HL-60 (cell line): ENCODE data around the gene NPAS2.

ENCODE experiments used
- POLR2AphosphoS5 ChIP-seq: IDR thresholded peaks from 2 replicates; pipeline ENCODE4 v1.6.1; 2012; ENCODE audit warnings: low read depth
- TF ChIP-seq, protein P1 (sequence below): IDR thresholded peaks from one replicate; pipeline ENCODE4 v1.5.1; 2011; ENCODE audit warnings: low read length, control low read depth, inconsistent platforms; ENCODE audit not compliant: insufficient read depth

DNA sequence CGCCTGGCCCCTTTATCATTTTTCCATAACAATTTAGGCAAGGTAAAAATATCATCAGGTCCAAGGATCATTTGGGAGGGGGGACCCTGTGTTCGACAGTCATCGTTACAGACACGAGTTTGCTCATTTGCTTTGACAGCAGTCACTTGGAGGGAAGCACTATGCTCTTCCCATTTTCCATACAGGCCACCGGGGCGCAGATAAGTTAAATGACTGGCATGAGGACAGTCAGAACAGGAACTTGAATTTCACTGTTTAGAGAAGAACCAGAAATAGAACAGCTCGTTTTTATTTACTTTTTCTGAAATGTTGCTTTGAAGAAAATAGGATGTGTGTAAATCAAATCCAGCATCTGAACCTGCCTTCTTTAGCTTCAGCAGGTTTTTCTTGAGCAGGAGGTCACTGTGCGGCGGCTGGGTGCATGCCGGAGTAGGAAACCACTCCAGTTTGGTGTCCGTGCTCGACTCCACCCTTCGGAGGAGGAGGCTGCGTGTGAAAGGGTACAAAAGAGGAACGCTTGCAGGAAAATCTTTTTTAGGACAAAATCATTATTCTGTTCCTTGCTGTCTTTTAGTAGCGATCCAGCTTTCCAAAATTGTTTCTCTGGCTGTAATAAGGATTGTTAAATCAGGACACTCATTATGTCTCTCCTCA, 15.2 kb downstream of the NPAS2 start:
- TF ChIP-seq POLR2AphosphoS5 = no peak
- TF ChIP-seq, protein P1, sequence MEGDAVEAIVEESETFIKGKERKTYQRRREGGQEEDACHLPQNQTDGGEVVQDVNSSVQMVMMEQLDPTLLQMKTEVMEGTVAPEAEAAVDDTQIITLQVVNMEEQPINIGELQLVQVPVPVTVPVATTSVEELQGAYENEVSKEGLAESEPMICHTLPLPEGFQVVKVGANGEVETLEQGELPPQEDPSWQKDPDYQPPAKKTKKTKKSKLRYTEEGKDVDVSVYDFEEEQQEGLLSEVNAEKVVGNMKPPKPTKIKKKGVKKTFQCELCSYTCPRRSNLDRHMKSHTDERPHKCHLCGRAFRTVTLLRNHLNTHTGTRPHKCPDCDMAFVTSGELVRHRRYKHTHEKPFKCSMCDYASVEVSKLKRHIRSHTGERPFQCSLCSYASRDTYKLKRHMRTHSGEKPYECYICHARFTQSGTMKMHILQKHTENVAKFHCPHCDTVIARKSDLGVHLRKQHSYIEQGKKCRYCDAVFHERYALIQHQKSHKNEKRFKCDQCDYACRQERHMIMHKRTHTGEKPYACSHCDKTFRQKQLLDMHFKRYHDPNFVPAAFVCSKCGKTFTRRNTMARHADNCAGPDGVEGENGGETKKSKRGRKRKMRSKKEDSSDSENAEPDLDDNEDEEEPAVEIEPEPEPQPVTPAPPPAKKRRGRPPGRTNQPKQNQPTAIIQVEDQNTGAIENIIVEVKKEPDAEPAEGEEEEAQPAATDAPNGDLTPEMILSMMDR = no peak
